CD4-positive, alpha-beta T cell (primary cell): ENCODE results near the gene HIPK2. TPM values are rescaled to one million over a fixed set of nuclear protein-coding genes. Genes with fewer than 3 reads are reported as not detected.

ENCODE experiments used
- ATAC-seq: fragments of 200-7000 bp; cut with Tn5 transposase; one replicate; pipeline ENCODE4 v1.10.0; 2022; ENCODE audit warnings: mild to moderate bottlenecking; ENCODE audit not compliant: poor library complexity
- CTCF ChIA-PET: fragments of 350-600 bp; sonication (Branson Sonifier 250); formaldehyde crosslinking; loops from one replicate; lab custom pipeline; 2021; ENCODE audit warnings: antibody characterized with exemption, inconsistent platforms; lab: Charles Lee
- POLR2A ChIA-PET: fragments of 350-600 bp; sonication (Branson Sonifier 250); formaldehyde crosslinking; loops from one replicate; lab custom pipeline; 2021; ENCODE audit warnings: antibody characterized with exemption, inconsistent platforms; lab: Charles Lee
- DNase-seq, 14 experiments: peaks; one replicate each; pipeline ENCODE4 v3.0.0-alpha.2; 2013 to 2020; ENCODE audit warnings: mixed read lengths in 2 of 14
- H3K27ac ChIP-seq, 2 donors: one replicate each; pipeline versions ENCODE4 v1.5.1 to v1.7.0; 2013; ENCODE audit warnings: low read length in 2 of 2, low read depth in 1 of 2, mild to moderate bottlenecking in 1 of 2
- H3K27me3 ChIP-seq, 2 experiments: 1 replicate in 1 of 2; 2 replicates in 1 of 2; pipeline versions ENCODE4 v1.6.1 to v1.7.0; 2013; ENCODE audit warnings: low read length in 2 of 2, control low read depth in 1 of 2, mild to moderate bottlenecking in 1 of 2, moderate library complexity in 1 of 2; ENCODE audit not compliant: insufficient read depth in 2 of 2, control insufficient read depth in 1 of 2
- H3K36me3 ChIP-seq: one replicate; pipeline ENCODE4 v1.6.1; 2013; ENCODE audit warnings: low read length, control low read depth; ENCODE audit not compliant: insufficient read depth
- H3K4me1 ChIP-seq: one replicate; pipeline ENCODE4 v1.6.1; 2013; ENCODE audit warnings: low read length, control low read depth; ENCODE audit not compliant: insufficient read depth
- H3K4me3 ChIP-seq: one replicate; pipeline ENCODE4 v1.5.1; 2013; ENCODE audit warnings: mild to moderate bottlenecking, low read length, moderate library complexity
- H3K9me3 ChIP-seq, 2 experiments: 1 replicate in 1 of 2; 2 replicates in 1 of 2; pipeline versions ENCODE4 v1.6.1 to v1.7.0; 2013; ENCODE audit warnings: low read length in 2 of 2, mild to moderate bottlenecking in 2 of 2, control low read depth in 1 of 2, moderate library complexity in 1 of 2; ENCODE audit not compliant: control insufficient read depth in 1 of 2, insufficient read depth in 1 of 2
- H3K27ac Mint-ChIP-seq: one replicate; pipeline ENCODE4 v1.8.0; 2020; ENCODE audit warnings: mixed read lengths
- H3K27me3 Mint-ChIP-seq: one replicate; pipeline ENCODE4 v1.8.0; 2021; ENCODE audit warnings: mixed read lengths
- H3K36me3 Mint-ChIP-seq: one replicate; pipeline ENCODE4 v1.8.0; 2021; ENCODE audit warnings: low read depth, mixed read lengths
- H3K4me1 Mint-ChIP-seq: one replicate; pipeline ENCODE4 v1.8.0; 2021; ENCODE audit warnings: low read depth, mixed read lengths
- H3K4me3 Mint-ChIP-seq: one replicate; pipeline ENCODE4 v1.8.0; 2020; ENCODE audit warnings: mild to moderate bottlenecking, mixed read lengths
- H3K9me3 Mint-ChIP-seq: one replicate; pipeline ENCODE4 v1.8.0; 2020; ENCODE audit warnings: mixed read lengths
- CTCF ChIP-seq: fragments of 200-600 bp; IDR thresholded peaks from one replicate; pipeline ENCODE4 v1.8.0; 2022; ENCODE audit warnings: antibody characterized with exemption, mild to moderate bottlenecking
- intact Hi-C, 2 experiments: fragments of 100-400 bp; cut with DNase I in 1 of 2; cut with micrococcal nuclease in 1 of 2; formaldehyde crosslinking; loops; one replicate each; pipeline versions ENCODE4 v1.15.1 to v1.9.0; 2023 to 2025; cut with DNase I, micrococcal nuclease
- total RNA-seq, 174 experiments: library from RNA in 2 of 174; stranded (reverse) in 2 of 174; gene quantifications; one replicate each; pipeline ENCODE4 v1.2.3 and lab custom pipeline; 2021 to 2026

The HIPK2 gene
- total RNA-seq, 2 experiments from 2014 or later, result 36.5 to 37.0 TPM

- Mint-ChIP-seq H3K9me3 (no peaks in the 10 kb centered on the region), H3K27me3 (no peaks in the 10 kb centered on the region), H3K4me1 (peaks cover 8% of the 10 kb centered on the region), H3K36me3 (peaks cover 62% of the 10 kb centered on the region), H3K27ac (peak overlapping the region; percentile 42), H3K4me3 (no peak overlapping the region)
- Histone ChIP-seq H3K4me3 (no peak overlapping the region), H3K27ac (no peak overlapping the region), H3K4me1 (peaks cover 4% of the 10 kb centered on the region), H3K27me3 (no peaks in the 10 kb centered on the region), H3K9me3 (no peaks in the 10 kb centered on the region), H3K36me3 (peaks cover 45% of the 10 kb centered on the region)
- ATAC-seq, result peak; percentile 38
- DNase-seq, result peak; percentile 10 to 69 (median 46)
- peak; percentile 64 for TF ChIP-seq CTCF
- CTCF ChIA-PET, result interaction anchor here (0.6 to 2.1 kb wide), 14 partner anchors 10 to 384 kb away, joined by 3 to 13 read pairs (median 4); no protein-coding TSS in a partner anchor
- POLR2A ChIA-PET, result interaction anchor here (1.0 to 1.5 kb wide), 5 partner anchors 9 to 384 kb away, joined by 3 to 6 read pairs (median 4); no protein-coding TSS in a partner anchor
- intact Hi-C loops, result loop anchor here (1.0 to 2.0 kb wide), 3 partner anchors 28 to 386 kb away; no protein-coding TSS in a partner anchor
These were observed 159.1 kb downstream of the HIPK2 start for GRCh38 chr7:139618482-139619366.

- ATAC-seq, result no peak
- POLR2A ChIA-PET, result interaction anchor here (0.8 to 1.9 kb wide), 4 partner anchors 9 to 19 kb away, joined by 3 to 6 read pairs (median 3); no protein-coding TSS in a partner anchor
These were observed 160.7 kb downstream of the HIPK2 start for GRCh38 chr7:139617074-139617473.

GRCh38 chr7:139614886-139615285, 162.9 kb downstream of the HIPK2 start:
- DNase-seq (no peak), ATAC-seq (no peak)
- CTCF ChIA-PET, result no interaction called here
- POLR2A ChIA-PET, result no interaction called here
- no peaks in the 10 kb centered on the region for H3K9me3 ChIP-seq
- H3K27ac ChIP-seq, result no peak overlapping the region
- no peaks in the 10 kb centered on the region for H3K27me3 ChIP-seq
- no peak overlapping the region for H3K4me3 Mint-ChIP-seq
- H3K4me3 ChIP-seq, result no peak overlapping the region
- peaks cover 91% of the 10 kb centered on the region for H3K36me3 Mint-ChIP-seq
- H3K4me1 Mint-ChIP-seq, result no peaks in the 10 kb centered on the region
- no peaks in the 10 kb centered on the region for H3K9me3 Mint-ChIP-seq
- H3K4me1 ChIP-seq, result no peaks in the 10 kb centered on the region
- peaks cover 66% of the 10 kb centered on the region for H3K36me3 ChIP-seq
- no peak for TF ChIP-seq CTCF
- intact Hi-C loops, result no loop called here
- H3K27me3 Mint-ChIP-seq, result no peaks in the 10 kb centered on the region
- H3K27ac Mint-ChIP-seq, result no peak overlapping the region

More at GRCh38 chr7:139617074-139617473, 160.7 kb downstream of the HIPK2 start:
- H3K36me3 Mint-ChIP-seq, result peaks cover 79% of the 10 kb centered on the region
- H3K27ac ChIP-seq, result no peak overlapping the region
- no peak overlapping the region for H3K4me3 Mint-ChIP-seq
- no peaks in the 10 kb centered on the region for H3K4me1 ChIP-seq
- TF ChIP-seq CTCF, result no peak
- no peaks in the 10 kb centered on the region for H3K27me3 ChIP-seq
- DNase-seq, result no peak
- no peaks in the 10 kb centered on the region for H3K9me3 ChIP-seq
- H3K27ac Mint-ChIP-seq, result no peak overlapping the region
- H3K27me3 Mint-ChIP-seq, result no peaks in the 10 kb centered on the region
- H3K4me1 Mint-ChIP-seq, result peaks cover 8% of the 10 kb centered on the region
- CTCF ChIA-PET, result interaction anchor here (0.8 to 1.7 kb wide), 2 partner anchors 14 to 183 kb away, joined by 3 to 6 read pairs; no protein-coding TSS in a partner anchor
- intact Hi-C loops, result no loop called here
- H3K36me3 ChIP-seq, result peaks cover 60% of the 10 kb centered on the region
- H3K9me3 Mint-ChIP-seq, result no peaks in the 10 kb centered on the region
- no peak overlapping the region for H3K4me3 ChIP-seq
